K562 (cell line): Measurements from ENCODE around the gene MYBPHL. TPM values are rescaled to one million over a fixed set of nuclear protein-coding genes. Genes with fewer than 3 reads are reported as not detected.

Source experiments
- CCNT2 ChIP-seq: IDR thresholded peaks from 2 replicates; pipeline ENCODE4 v1.6.1; 2011; ENCODE audit warnings: borderline replicate concordance, low read depth, mild to moderate bottlenecking, moderate library complexity, mixed read lengths, low read length; ENCODE audit not compliant: insufficient read length; ENCODE audit errors: extremely low read depth
- CXXC5 ChIP-seq: fragments of 250-450 bp; sonication (Bioruptor Pico); IDR thresholded peaks from 2 replicates; pipeline ENCODE4 v1.8.0; 2022; ENCODE audit warnings: inconsistent platforms, mild to moderate bottlenecking, moderate library complexity
- ETV6 ChIP-seq, 3 experiments: fragments of 150-350 bp in 1 of 3; sonication (generic) in 1 of 3; formaldehyde crosslinking in 1 of 3; IDR thresholded peaks; 2 replicates each; pipeline versions ENCODE4 v1.6.1 to v1.8.0; 2014 to 2022; ENCODE audit warnings: borderline replicate concordance in 2 of 3, low read depth in 2 of 3, antibody characterized with exemption in 1 of 3, low read length in 1 of 3, mild to moderate bottlenecking in 1 of 3, missing genetic modification reagents in 1 of 3
- FOXA1 ChIP-seq: fragments of 450-650 bp; IDR thresholded peaks from 2 replicates; pipeline ENCODE4 v1.6.1; 2016; ENCODE audit warnings: mild to moderate bottlenecking, borderline replicate concordance
- GATA2 ChIP-seq: sonication (generic); formaldehyde crosslinking; IDR thresholded peaks from 2 replicates; pipeline ENCODE4 v1.4.0; 2020; ENCODE audit warnings: mild to moderate bottlenecking, missing genetic modification reagents
- HNRNPUL1 ChIP-seq: fragments of 200-400 bp; formaldehyde crosslinking; IDR thresholded peaks from 2 replicates; pipeline ENCODE4 v1.6.1; 2017; ENCODE audit warnings: low read length
- NR4A1 ChIP-seq, 2 experiments: fragments of 250-450 bp in 1 of 2; fragments of 450-650 bp in 1 of 2; sonication (Bioruptor Pico) in 1 of 2; IDR thresholded peaks; 2 replicates each; pipeline versions ENCODE4 v1.4.0 to v1.6.1; 2016 to 2020; ENCODE audit warnings: mild to moderate bottlenecking in 2 of 2, missing compliant biosample characterization in 1 of 2, missing genetic modification characterization in 1 of 2, moderate library complexity in 1 of 2
- NRF1 ChIP-seq, 2 experiments: fragments of 450-650 bp; IDR thresholded peaks in 1 of 2; conservative IDR thresholded peaks in 1 of 2; 2 replicates each; pipeline ENCODE4 v1.6.1; 2014; ENCODE audit warnings: mild to moderate bottlenecking in 2 of 2
- RAD51 ChIP-seq: fragments of 450-650 bp; IDR thresholded peaks from 2 replicates; pipeline ENCODE4 v1.7.1; 2016; ENCODE audit warnings: low read depth, mild to moderate bottlenecking, borderline replicate concordance
- SNRNP70 ChIP-seq: fragments of 200-400 bp; formaldehyde crosslinking; optimal IDR thresholded peaks from 2 replicates; pipeline ENCODE3; 2017; ENCODE audit warnings: low read depth, low read length
- SPI1 ChIP-seq: IDR thresholded peaks from 2 replicates; pipeline ENCODE4 v1.6.1; 2011; ENCODE audit warnings: low read depth, low read length, control low read depth, borderline replicate concordance
- SRF ChIP-seq, 2 experiments: fragments of 250-450, 450-650 bp in 1 of 2; sonication (Bioruptor Pico) in 1 of 2; sonication (generic) in 1 of 2; formaldehyde crosslinking; IDR thresholded peaks; 2 replicates each; pipeline versions ENCODE4 v1.5.0 to v1.5.1; 2020 to 2022; ENCODE audit warnings: mild to moderate bottlenecking in 1 of 2, missing genetic modification reagents in 1 of 2
- SRSF7 ChIP-seq: fragments of 200-400 bp; formaldehyde crosslinking; optimal IDR thresholded peaks from 2 replicates; pipeline ENCODE3; 2017; ENCODE audit warnings: mild to moderate bottlenecking, low read depth, low read length
- XRCC4 ChIP-seq: IDR thresholded peaks from one replicate; pipeline ENCODE4 v1.6.1; 2011; ENCODE audit not compliant: insufficient read depth, insufficient read length; ENCODE audit errors: extremely low read depth
- ZNF175 ChIP-seq: fragments of 200-800 bp; sonication (Bioruptor generic); IDR thresholded peaks from 2 replicates; pipeline ENCODE4 v1.6.1; 2016; ENCODE audit warnings: low read depth, mild to moderate bottlenecking, missing genetic modification characterization, missing compliant biosample characterization
- ZNF76 ChIP-seq: fragments of 250-450 bp; sonication (Bioruptor Pico); IDR thresholded peaks from 2 replicates; pipeline ENCODE4 v1.4.0; 2020; ENCODE audit warnings: mild to moderate bottlenecking, moderate library complexity, borderline replicate concordance
- ZNF766 ChIP-seq: fragments of 200-800 bp; sonication (Bioruptor generic); conservative IDR thresholded peaks from 2 replicates; pipeline ENCODE4 v1.6.1; 2016; ENCODE audit warnings: missing genetic modification characterization, missing compliant biosample characterization
- polyA plus RNA-seq, 8 experiments: library from polyadenylated mRNA; depleted of rRNA in 4 of 8; stranded (reverse) in 5 of 8; unstranded in 3 of 8; fragments of >200 nt; fragmentation: Nextera tagmentation in 2 of 8; fragmentation: Illumina TruSeq in 1 of 8; extraction: Ambion mirVana in 2 of 8; extraction: Trizol in 1 of 8; gene quantifications; 2 replicates each; pipeline versions ENCODE4 v1.2.1 to v1.2.3, GENCODE V29; 2011 to 2014; ENCODE audit warnings: inconsistent platforms in 1 of 8, missing spikeins in 1 of 8
- total RNA-seq, 7 experiments: library from RNA; depleted of rRNA in 6 of 7; stranded (reverse); fragments of >200 nt in 6 of 7; fragmentation: Illumina TruSeq in 2 of 7; extraction: Trizol in 2 of 7; gene quantifications; 2 replicates each; pipeline versions ENCODE4 v1.2.1 to v1.2.3, GENCODE V29; 2011 to 2021; ENCODE audit warnings: low replicate concordance in 1 of 7
- TF ChIP-seq, protein P1 (sequence below): fragments of 450-650 bp; formaldehyde crosslinking; IDR thresholded peaks from 2 replicates; pipeline ENCODE4 v1.4.0; 2020; ENCODE audit warnings: mild to moderate bottlenecking, moderate library complexity
- TF ChIP-seq, protein P2 (sequence below), 3 experiments: fragments of 200-800 bp in 1 of 3; sonication (Bioruptor generic) in 1 of 3; sonication (generic) in 1 of 3; formaldehyde crosslinking in 1 of 3; IDR thresholded peaks; 2 replicates each; pipeline versions ENCODE4 v1.6.1 to v1.8.0; 2016 to 2022; ENCODE audit warnings: mild to moderate bottlenecking in 2 of 3, missing compliant biosample characterization in 2 of 3, missing genetic modification characterization in 2 of 3, missing genetic modification reagents in 1 of 3
- TF ChIP-seq, protein P3 (sequence below): fragments of 250-450 bp; sonication (Bioruptor Pico); IDR thresholded peaks from 2 replicates; pipeline ENCODE4 v1.4.0; 2020; ENCODE audit warnings: borderline replicate concordance
- TF ChIP-seq, protein P4 (sequence below): fragments of 250-450 bp; sonication (Bioruptor Pico); IDR thresholded peaks from 2 replicates; pipeline ENCODE4 v1.5.0; 2022; ENCODE audit warnings: mild to moderate bottlenecking

MYBPHL gene
- total and polyA plus RNA-seq, 9 of the 15 experiments (the other 6 are each of a cell fraction or from before 2014, with no cell fraction given) = 0.20 to 1.9 (median 0.33) TPM

DNA sequence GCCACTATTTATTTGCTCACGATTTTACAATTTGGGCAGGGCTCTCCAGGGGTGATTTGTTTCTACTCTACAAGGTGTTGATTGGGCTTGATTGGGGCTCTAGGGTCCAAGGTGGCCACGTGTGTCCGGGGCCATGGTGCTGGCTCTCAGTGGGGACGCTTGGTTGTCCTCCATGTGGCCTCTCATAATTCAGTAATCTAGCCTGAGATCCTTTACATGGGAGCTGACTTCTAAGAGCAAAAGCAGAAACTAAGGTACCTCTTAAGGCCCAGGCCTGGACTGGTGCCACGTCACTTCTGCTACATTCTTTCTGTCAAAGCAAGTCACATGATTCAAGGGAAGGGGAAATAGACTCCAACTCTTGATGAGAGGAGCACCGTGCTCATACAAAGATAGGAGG, 15.8 kb downstream of the MYBPHL start (continued):
- TF ChIP-seq, protein P1, sequence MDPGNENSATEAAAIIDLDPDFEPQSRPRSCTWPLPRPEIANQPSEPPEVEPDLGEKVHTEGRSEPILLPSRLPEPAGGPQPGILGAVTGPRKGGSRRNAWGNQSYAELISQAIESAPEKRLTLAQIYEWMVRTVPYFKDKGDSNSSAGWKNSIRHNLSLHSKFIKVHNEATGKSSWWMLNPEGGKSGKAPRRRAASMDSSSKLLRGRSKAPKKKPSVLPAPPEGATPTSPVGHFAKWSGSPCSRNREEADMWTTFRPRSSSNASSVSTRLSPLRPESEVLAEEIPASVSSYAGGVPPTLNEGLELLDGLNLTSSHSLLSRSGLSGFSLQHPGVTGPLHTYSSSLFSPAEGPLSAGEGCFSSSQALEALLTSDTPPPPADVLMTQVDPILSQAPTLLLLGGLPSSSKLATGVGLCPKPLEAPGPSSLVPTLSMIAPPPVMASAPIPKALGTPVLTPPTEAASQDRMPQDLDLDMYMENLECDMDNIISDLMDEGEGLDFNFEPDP (CRISPR knock-in tag) = no peak
- TF ChIP-seq NR4A1 (CRISPR knock-in tag; IDR thresholded peaks at IDR 0.05) = no peak
- TF ChIP-seq NR4A1 (tag; IDR thresholded peaks at IDR 0.05) = peak; percentile 59; the same call in 1 of the 2 replicates
- TF ChIP-seq SRSF7 = no peak
- TF ChIP-seq, protein P2, sequence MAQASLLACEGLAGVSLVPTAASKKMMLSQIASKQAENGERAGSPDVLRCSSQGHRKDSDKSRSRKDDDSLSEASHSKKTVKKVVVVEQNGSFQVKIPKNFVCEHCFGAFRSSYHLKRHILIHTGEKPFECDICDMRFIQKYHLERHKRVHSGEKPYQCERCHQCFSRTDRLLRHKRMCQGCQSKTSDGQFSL (CRISPR knock-in tag; IDR thresholded peaks at IDR 0.05) = no peak
- TF ChIP-seq, protein P2 (tag; IDR thresholded peaks at IDR 0.05) = peak in 1 of 2 experiments; percentile 74; a peak in 1 of 4 replicates
- no peak for TF ChIP-seq SNRNP70
- TF ChIP-seq CCNT2 = no peak
- TF ChIP-seq, protein P3, sequence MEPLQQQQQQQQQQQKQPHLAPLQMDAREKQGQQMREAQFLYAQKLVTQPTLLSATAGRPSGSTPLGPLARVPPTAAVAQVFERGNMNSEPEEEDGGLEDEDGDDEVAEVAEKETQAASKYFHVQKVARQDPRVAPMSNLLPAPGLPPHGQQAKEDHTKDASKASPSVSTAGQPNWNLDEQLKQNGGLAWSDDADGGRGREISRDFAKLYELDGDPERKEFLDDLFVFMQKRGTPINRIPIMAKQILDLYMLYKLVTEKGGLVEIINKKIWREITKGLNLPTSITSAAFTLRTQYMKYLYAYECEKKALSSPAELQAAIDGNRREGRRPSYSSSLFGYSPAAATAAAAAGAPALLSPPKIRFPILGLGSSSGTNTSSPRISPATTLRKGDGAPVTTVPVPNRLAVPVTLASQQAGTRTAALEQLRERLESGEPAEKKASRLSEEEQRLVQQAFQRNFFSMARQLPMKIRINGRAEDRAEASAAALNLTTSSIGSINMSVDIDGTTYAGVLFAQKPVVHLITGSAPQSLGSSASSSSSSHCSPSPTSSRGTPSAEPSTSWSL (CRISPR knock-in tag) = no peak
- TF ChIP-seq ZNF175 = 0 out of 2 replicates have a peak, but pooled peaks have one; percentile 29
- no peak for TF ChIP-seq GATA2
- no peak for TF ChIP-seq NRF1 (conservative IDR thresholded peaks at IDR 0.05 in 1 of 2, IDR thresholded peaks at IDR 0.05 in 1 of 2)
- TF ChIP-seq ZNF766 (CRISPR knock-in tag) = 0 out of 2 replicates have a peak, but pooled peaks have one; percentile 54
- no peak for TF ChIP-seq ETV6 (IDR thresholded peaks at IDR 0.05; ENCODE audit: borderline replicate concordance in 1 of 2, low read depth in 2 of 2, low read length in 1 of 2)
- TF ChIP-seq ETV6 (CRISPR knock-in tag; IDR thresholded peaks at IDR 0.05; ENCODE audit: borderline replicate concordance) = no peak
- no peak for TF ChIP-seq SRF (CRISPR knock-in tag; IDR thresholded peaks at IDR 0.05)
- no peak for TF ChIP-seq ZNF76
- TF ChIP-seq CXXC5 (CRISPR knock-in tag) = no peak
- TF ChIP-seq HNRNPUL1 = no peak
- TF ChIP-seq, protein P4, sequence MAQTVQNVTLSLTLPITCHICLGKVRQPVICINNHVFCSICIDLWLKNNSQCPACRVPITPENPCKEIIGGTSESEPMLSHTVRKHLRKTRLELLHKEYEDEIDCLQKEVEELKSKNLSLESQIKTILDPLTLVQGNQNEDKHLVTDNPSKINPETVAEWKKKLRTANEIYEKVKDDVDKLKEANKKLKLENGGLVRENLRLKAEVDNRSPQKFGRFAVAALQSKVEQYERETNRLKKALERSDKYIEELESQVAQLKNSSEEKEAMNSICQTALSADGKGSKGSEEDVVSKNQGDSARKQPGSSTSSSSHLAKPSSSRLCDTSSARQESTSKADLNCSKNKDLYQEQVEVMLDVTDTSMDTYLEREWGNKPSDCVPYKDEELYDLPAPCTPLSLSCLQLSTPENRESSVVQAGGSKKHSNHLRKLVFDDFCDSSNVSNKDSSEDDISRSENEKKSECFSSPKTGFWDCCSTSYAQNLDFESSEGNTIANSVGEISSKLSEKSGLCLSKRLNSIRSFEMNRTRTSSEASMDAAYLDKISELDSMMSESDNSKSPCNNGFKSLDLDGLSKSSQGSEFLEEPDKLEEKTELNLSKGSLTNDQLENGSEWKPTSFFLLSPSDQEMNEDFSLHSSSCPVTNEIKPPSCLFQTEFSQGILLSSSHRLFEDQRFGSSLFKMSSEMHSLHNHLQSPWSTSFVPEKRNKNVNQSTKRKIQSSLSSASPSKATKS (CRISPR knock-in tag) = no peak
- TF ChIP-seq XRCC4 = no peak
- peak; percentile 72 for TF ChIP-seq RAD51
- TF ChIP-seq SPI1 = no peak
- no peak for TF ChIP-seq FOXA1
